GM18498 (cell line): ENCODE results near the gene SEMA4G.

ENCODE experiments used
- ATAC-seq: cut with Tn5 transposase; IDR thresholded peaks from one replicate; pipeline ENCODE4 v1.9.1; 2021; ENCODE audit warnings: mild to moderate bottlenecking, moderate library complexity; ENCODE audit not compliant: unreplicated experiment

Gene SEMA4G

GRCh38 chr10:101005869-101006567 is 36.7 kb downstream of the SEMA4G start:
- ATAC-seq, result no peak

GRCh38 chr10:101006593-101007098 is 37.3 kb downstream of the SEMA4G start:
- ATAC-seq, result no peak

GRCh38 chr10:101007099-101007711 is 37.9 kb downstream of the SEMA4G start:
- no peak for ATAC-seq

GRCh38 chr10:101007915-101008822 is 38.9 kb downstream of the SEMA4G start:
- no peak for ATAC-seq

GRCh38 chr10:101008823-101009423 is 39.6 kb downstream of the SEMA4G start:
- ATAC-seq, result no peak

GRCh38 chr10:101010329-101010728 is 41.0 kb downstream of the SEMA4G start:
- ATAC-seq, result no peak

GRCh38 chr10:101011517-101012423 is 42.5 kb downstream of the SEMA4G start:
- no peak for ATAC-seq

GRCh38 chr10:101012525-101013364 is 43.4 kb downstream of the SEMA4G start:
- ATAC-seq, result peak; percentile 83

GRCh38 chr10:101013365-101013825 is 44.1 kb downstream of the SEMA4G start:
- ATAC-seq, result no peak

- no peak for ATAC-seq
Observed at GRCh38 chr10:101014230-101014884, 45.1 kb downstream of the SEMA4G start.

GRCh38 chr10:101014966-101015581 is 45.8 kb downstream of the SEMA4G start:
- no peak for ATAC-seq

GRCh38 chr10:101015582-101015973 is 46.3 kb downstream of the SEMA4G start:
- no peak for ATAC-seq

- no peak for ATAC-seq
Observed at GRCh38 chr10:101016814-101017213, 47.5 kb downstream of the SEMA4G start.

GRCh38 chr10:101018118-101018599 is 48.9 kb downstream of the SEMA4G start:
- ATAC-seq, result no peak

GRCh38 chr10:101018600-101019439 is 49.5 kb downstream of the SEMA4G start:
- ATAC-seq, result no peak
